GM19468 (cell line): ENCODE data around the gene CEND1.

Experiments
- ATAC-seq: cut with Tn5 transposase; IDR thresholded peaks from one replicate; pipeline ENCODE4 v1.9.1; 2021; ENCODE audit warnings: mild to moderate bottlenecking, moderate library complexity, moderate number of reproducible peaks; ENCODE audit not compliant: unreplicated experiment; ENCODE audit errors: extremely low read depth

Gene CEND1

GRCh38 chr11:815675-816432 is 26.0 kb upstream of the CEND1 start:
- no peak for ATAC-seq

- ATAC-seq = no peak
Measured at GRCh38 chr11:813456-814096, 23.7 kb upstream of the CEND1 start.

- no peak for ATAC-seq
Measured at GRCh38 chr11:813072-813455, 23.2 kb upstream of the CEND1 start.

- ATAC-seq = no peak
Measured at GRCh38 chr11:812390-812789, 22.5 kb upstream of the CEND1 start.

GRCh38 chr11:811446-812245 is 21.8 kb upstream of the CEND1 start:
- ATAC-seq = no peak

GRCh38 chr11:810040-810567 is 20.2 kb upstream of the CEND1 start:
- ATAC-seq = no peak

GRCh38 chr11:809287-810039 is 19.6 kb upstream of the CEND1 start, which contains the start of gene RPLP2:
Gene RPLP2 (plus strand): TSS chr11:809967. CDS start chr11:810235, 268 bp downstream.
- ATAC-seq = peak; percentile 64

- no peak for ATAC-seq
Measured at GRCh38 chr11:808427-809286, 18.8 kb upstream of the CEND1 start.

GRCh38 chr11:804599-804964 is 14.7 kb upstream of the CEND1 start:
- ATAC-seq = no peak

- no peak for ATAC-seq
Measured at GRCh38 chr11:803770-804598, 14.1 kb upstream of the CEND1 start.

- ATAC-seq = no peak
Measured at GRCh38 chr11:803467-803742, 13.5 kb upstream of the CEND1 start.

- no peak for ATAC-seq
Measured at GRCh38 chr11:802693-803466, 13.0 kb upstream of the CEND1 start.

- no peak for ATAC-seq
Measured at GRCh38 chr11:802018-802617, 12.2 kb upstream of the CEND1 start.

- no peak for ATAC-seq
Measured at GRCh38 chr11:801097-801780, 11.3 kb upstream of the CEND1 start.

GRCh38 chr11:800473-800872 is 10.6 kb upstream of the CEND1 start:
- ATAC-seq = no peak

GRCh38 chr11:799641-800316 is 9.9 kb upstream of the CEND1 start:
- ATAC-seq = no peak
